Cardiac ventricle fibroblast (primary cell): ENCODE measurements around the gene ARMC12. TPM values are rescaled to one million over a fixed set of nuclear protein-coding genes. Genes with fewer than 3 reads are reported as not detected.

Source experiments
- total RNA-seq: library from RNA; depleted of rRNA; stranded (reverse); fragments of >200 nt; gene quantifications from 2 replicates; pipeline ENCODE4 v1.2.3, GENCODE V29; 2015

ARMC12 gene, protein sequence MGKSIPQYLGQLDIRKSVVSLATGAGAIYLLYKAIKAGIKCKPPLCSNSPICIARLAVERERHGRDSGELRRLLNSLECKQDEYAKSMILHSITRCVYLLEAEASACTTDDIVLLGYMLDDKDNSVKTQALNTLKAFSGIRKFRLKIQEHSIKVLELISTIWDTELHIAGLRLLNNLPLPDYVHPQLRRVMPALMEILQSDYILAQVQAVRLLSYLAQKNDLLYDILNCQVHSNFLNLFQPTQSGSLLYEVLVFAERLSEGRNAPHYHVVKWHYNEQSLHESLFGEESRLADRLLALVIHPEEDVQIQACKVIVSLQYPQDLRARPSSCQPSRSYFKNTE
- total RNA-seq, result 0.15 TPM in 1 of 2 replicates, not detected in the other

DNA sequence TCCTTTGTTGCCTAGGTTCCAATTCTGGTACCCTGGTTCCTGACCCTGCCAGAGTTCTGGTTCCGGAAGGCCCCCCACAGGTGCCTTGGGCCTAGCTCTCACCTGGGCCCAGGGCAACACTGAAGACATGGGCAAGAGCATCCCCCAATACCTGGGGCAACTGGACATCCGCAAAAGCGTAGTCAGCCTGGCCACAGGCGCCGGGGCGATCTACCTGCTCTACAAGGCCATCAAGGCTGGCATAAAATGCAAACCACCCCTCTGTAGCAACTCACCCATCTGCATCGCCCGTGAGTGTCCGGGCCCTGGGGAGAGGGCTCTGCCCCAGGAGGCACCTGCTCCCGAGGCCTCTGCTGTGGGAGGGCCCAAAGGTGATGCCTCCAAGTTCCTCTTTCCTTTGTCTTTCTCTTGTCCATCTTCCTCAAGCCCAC is at the start of gene ARMC12:
TSS of gene ARMC12 (plus strand) at position 51 of the 431 bp plus-strand sequence. CDS start at position 128, 77 bp downstream.

DNA sequence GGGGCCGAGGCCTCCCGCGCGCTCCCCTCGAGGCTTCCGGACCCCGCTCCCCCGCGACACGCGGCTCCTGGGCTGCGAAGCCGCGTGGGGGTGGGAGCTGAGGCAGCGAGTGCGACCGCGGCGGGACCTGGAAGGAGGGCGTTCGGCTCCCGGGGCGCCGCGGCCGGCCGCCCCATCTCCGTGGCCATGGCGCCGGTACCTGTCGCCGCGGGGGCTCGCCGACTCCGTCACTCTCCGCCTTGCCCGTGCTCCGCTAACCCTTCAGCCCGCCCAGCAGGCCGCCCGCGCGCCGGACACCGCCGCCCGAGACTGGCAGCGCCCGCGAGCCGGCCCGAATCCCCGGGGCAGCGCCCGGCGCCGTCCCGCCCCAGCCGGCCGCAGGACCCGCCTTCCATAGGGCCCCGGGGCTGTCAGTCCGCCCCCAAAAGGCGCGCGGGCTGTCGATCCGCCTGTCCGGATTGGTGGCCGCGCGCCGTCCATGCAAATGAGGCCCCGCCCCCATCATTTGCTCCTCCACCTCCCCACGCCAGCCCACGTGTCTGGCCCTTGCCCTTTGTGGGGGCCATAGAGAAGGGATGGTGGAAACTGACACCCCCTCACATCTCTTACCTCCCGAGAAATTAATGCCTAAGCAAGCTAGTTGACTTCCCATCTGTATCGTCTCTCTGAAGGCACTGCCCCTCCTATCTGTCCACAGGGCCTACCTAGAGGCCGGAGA is 48.1 kb upstream of the ARMC12 start, which contains the start of gene FKBP5:
TSS of gene FKBP5 (minus strand) at position 311 of the 718 bp plus-strand sequence. CDS start 46,091 bp downstream, outside the sequence.

DNA sequence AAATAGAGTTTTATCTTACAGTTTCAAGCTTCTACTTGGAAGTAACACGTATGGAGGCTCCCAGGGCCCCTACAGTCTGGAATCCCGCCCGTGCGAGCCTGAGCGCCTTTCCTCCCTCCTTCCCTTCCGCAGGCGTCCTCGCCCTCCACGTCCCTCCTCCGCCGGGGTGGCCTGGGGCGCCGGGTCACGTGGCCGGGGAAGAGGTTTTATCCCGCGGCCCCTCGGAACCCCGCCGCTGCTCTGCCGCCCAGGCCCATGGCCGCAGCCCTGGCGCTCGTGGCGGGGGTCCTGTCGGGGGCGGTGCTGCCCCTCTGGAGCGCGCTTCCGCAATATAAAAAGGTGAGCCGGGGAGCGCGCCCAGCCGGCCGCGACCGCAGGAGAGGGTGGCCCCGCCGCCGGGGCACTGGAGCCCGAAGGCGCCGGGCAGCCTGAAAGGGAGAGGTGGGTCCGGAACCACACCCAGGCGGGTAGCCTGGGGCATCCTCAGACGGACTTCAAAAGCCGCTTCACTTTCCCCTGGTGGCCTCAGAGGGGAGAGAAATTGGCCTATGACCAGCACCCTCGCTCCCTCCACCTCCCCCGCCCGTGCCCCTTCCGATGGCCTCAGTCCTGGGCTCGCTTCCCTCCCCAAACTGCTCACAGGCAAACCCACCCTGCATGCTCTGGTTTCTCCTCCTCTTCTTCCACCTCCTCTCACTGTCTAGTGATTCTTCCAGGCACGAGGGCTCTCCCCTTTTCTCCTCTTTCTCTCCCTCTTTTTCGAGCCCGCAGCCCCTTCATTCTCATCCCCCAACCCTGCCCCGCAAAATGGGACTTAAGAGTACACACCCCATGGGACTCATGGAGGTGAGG is 39.8 kb downstream of the ARMC12 start, which contains the start of gene CLPSL2:
TSS of gene CLPSL2 (plus strand) at position 235 of the 852 bp plus-strand sequence. CDS start at position 256, 21 bp downstream.

DNA sequence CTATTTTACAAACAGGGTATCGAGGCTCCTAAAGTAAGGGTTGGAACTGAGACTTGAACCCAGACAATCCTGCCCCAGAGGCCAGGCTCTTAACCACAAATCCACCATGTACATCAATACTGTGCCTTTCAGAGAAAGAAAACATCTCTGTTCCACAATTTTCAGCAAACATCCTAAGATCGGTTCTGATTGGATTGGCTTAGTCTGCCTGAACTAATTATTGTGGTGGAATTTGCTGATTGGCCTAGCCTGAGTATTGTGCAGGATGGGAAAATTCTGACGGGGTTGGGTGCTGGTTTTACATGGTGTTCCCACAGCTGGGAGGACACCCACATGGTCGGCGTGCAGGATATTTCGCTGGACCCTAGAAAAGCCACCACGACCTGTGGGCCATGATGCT is 43.9 kb downstream of the ARMC12 start, which contains the start of gene CLPSL1:
TSS of gene CLPSL1 (plus strand) at position 301 of the 400 bp plus-strand sequence. CDS start at position 393, 92 bp downstream.

Other genes with a start within 250 kb of the ARMC12 start
- gene TEAD3, start 240.0 kb upstream of the ARMC12 start, total RNA-seq, result 11.6 and 12.7 TPM in 2 replicates
- gene TULP1, start 224.1 kb upstream of the ARMC12 start, total RNA-seq, result not detected in 2 replicates
- 224 and 237 TPM in 2 replicates for gene FKBP5, start 48.1 kb upstream of the ARMC12 start, total RNA-seq
- not detected in 2 replicates for gene CLPSL2, start 39.6 kb downstream of the ARMC12 start, total RNA-seq
- not detected in 2 replicates for gene CLPSL1, start 44.0 kb downstream of the ARMC12 start, total RNA-seq
- not detected in 2 replicates for gene CLPS, start 60.3 kb downstream of the ARMC12 start, total RNA-seq
- gene LHFPL5, start 68.3 kb downstream of the ARMC12 start, total RNA-seq, result not detected in 2 replicates
- gene SRPK1, start 184.1 kb downstream of the ARMC12 start, total RNA-seq, result 22.0 and 26.3 TPM in 2 replicates